LNCaP clone FGC (cell line): ENCODE results near the gene TCERG1.

Source experiments
- DNase-seq: peaks from one replicate; pipeline ENCODE4 v3.0.0-alpha.2; 2011; ENCODE audit warnings: low read depth
- H3K4me3 ChIP-seq: 2 replicates; pipeline ENCODE4 v1.5.1; 2011; ENCODE audit warnings: mild to moderate bottlenecking, low read depth, low read length, control low read depth
- TF ChIP-seq, protein P1 (sequence below): IDR thresholded peaks from 2 replicates; pipeline ENCODE4 v1.5.1; 2012; ENCODE audit warnings: mild to moderate bottlenecking; ENCODE audit not compliant: control insufficient read depth, insufficient read depth; ENCODE audit errors: extremely low read depth

Gene TCERG1

DNA sequence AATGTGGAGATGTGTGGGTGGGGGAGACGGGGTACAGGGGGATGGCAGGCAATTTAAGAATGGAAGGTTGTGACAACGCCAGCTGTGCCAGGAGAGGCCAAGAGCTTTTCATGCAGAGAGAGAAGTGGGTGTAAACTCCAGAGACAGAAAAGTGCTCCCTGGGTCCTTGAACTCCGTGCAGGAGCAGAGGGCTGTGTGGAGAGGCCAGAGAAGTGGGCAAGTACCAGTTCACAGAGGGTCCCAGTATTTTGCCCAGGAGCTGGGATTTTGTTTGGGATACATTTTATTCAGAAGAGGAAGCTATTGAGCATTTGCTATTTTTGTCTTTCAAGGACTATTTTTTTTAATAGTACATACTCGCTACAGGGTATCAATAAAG is 19.5 kb upstream of the TCERG1 start:
- DNase-seq, result no peak
- no peak overlapping the region for H3K4me3 ChIP-seq
- TF ChIP-seq, protein P1, sequence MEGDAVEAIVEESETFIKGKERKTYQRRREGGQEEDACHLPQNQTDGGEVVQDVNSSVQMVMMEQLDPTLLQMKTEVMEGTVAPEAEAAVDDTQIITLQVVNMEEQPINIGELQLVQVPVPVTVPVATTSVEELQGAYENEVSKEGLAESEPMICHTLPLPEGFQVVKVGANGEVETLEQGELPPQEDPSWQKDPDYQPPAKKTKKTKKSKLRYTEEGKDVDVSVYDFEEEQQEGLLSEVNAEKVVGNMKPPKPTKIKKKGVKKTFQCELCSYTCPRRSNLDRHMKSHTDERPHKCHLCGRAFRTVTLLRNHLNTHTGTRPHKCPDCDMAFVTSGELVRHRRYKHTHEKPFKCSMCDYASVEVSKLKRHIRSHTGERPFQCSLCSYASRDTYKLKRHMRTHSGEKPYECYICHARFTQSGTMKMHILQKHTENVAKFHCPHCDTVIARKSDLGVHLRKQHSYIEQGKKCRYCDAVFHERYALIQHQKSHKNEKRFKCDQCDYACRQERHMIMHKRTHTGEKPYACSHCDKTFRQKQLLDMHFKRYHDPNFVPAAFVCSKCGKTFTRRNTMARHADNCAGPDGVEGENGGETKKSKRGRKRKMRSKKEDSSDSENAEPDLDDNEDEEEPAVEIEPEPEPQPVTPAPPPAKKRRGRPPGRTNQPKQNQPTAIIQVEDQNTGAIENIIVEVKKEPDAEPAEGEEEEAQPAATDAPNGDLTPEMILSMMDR, result no peak

DNA sequence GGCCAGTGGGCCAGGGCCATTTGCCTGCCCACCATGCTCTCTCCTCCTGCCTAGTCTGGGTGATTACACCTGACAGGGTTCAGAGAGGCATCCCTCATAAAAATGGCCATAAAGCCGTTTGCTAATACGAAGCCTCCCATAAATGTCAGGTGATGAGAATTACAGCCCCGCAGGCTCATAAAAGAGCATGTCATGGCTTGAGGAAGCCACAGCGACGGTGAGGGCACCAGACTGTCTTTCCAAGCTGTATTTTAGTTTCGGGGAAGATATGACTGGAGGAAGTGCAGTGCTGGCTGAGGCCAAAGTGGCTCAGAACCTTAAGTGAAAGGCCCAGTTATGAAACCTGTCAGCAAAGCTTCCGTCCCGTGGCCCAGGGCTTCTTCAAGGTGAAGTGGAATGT is 18.5 kb upstream of the TCERG1 start:
- no peak overlapping the region for H3K4me3 ChIP-seq
- TF ChIP-seq, protein P1, result no peak
- DNase-seq, result peak; percentile 83

DNA sequence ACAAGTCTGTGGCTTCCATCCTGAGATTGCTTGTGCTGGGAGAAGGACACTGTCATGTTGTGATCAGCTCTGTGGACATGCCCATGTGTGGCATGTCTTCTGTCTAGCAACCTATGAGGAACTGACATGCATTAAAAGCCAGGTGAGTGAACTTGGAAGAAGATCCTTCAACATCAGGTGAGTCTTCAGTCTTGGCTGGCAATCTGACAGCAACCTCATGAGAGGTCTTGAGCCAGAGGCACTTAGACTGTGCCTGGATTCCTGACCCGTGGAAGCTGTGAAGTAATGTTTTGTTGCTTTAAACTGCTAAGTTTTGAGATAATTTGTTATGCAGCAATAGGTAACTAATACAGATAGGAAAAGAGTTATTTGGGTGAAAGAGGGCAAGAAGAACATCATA is 6.8 kb upstream of the TCERG1 start:
- H3K4me3 ChIP-seq, result no peak overlapping the region
- TF ChIP-seq, protein P1, result no peak
- DNase-seq, result peak; percentile 61

DNA sequence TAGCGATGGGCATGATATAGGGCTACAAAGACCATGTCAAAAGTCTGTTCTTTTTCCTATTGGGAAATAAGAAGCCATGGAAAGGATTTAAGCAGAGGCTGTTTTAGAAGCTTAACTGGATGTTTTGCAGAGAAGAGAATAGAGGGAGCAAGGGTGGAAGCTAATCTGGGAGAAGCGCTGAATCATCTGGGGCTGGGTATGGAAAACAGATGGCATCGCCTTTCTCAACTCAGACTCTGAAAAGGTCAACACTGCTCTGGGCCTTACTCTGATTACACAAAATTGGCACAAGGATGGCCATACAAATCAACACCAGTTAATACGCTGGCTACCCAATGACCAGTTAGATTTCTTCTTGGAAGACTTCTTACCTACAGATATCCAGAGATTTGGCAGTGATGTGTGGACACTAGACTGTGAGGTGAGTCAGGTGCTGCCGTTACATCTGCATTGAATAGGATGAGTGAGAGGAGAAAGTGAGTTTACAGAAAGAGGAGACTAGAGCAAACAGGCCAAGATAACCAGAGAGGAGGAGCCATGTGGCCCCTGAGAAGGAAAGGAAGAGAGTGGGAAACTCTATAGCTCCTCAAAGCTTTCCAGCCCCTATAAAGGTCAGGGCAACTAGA is 6.2 kb upstream of the TCERG1 start:
- no peak for DNase-seq
- TF ChIP-seq, protein P1, result no peak
- no peak overlapping the region for H3K4me3 ChIP-seq

DNA sequence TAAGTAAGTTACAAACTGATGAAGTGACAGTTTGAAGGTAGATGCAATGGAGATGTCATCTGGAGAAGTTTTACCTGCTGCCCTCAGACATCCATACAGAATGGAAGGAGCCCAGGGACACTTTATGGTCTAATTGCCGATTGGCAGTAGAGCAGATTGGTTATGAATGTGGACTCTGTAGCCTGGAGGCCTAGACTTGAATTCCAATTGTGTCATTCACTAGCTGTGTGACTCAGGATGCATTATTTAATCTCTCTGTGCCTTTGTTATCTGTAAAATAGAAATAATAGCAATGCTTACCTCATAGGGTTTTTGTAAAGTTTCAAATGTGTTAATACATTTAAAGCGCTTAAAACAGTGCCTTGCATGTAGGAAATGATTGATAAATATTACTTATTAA is 5.2 kb upstream of the TCERG1 start:
- no peak for DNase-seq
- no peak overlapping the region for H3K4me3 ChIP-seq
- TF ChIP-seq, protein P1, result no peak

DNA sequence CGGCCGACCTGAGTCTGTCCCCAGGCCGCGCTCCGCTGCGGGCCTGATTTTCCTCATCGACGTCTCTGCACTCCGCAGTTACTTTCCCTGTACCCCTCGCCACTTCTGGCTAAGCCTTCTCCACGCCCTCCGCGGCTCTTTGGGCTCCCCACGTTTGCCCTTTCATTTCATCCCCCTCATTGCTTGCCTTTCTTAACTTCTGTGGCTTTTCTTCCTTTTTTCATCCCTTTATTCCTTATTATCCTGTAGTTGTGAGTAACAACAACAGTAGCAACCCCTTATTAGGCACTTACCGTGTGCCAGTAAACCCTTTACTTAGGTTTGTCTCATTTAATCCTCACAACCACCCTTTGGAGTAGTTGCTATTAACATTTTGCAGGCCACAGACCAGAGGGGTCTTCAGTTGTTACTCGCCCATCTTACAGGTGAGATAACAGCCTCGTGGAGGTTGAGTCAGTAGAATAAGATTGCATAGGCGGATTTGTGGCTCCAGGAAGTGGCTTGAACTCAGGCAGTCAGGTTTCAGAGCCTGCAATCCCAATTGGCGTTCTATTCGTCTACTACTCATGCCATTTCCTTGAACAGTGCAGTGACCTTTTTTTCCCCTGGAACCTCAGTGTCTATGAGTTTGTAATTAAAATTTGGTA is 724 bp downstream of the TCERG1 start:
- TF ChIP-seq, protein P1, result no peak
- DNase-seq, result no peak
- H3K4me3 ChIP-seq, result peak overlapping the region; percentile 98
